ENCODE results near the gene DNER. TPM values are rescaled to one million over a fixed set of nuclear protein-coding genes. Genes with fewer than 3 reads are reported as not detected.

Gene DNER
- total and polyA plus RNA-seq, 2 of the 13 experiments (the other 11 are each of a cell fraction or from before 2014, with no cell fraction given): not detected

GRCh38 chr2:229330952-229331351 is 383.4 kb downstream of the DNER start (continued):
- TF ChIP-seq ARID4A (CRISPR knock-in tag; IDR thresholded peaks at IDR 0.05; ENCODE audit: borderline replicate concordance): no peak
- TF ChIP-seq, protein P1, sequence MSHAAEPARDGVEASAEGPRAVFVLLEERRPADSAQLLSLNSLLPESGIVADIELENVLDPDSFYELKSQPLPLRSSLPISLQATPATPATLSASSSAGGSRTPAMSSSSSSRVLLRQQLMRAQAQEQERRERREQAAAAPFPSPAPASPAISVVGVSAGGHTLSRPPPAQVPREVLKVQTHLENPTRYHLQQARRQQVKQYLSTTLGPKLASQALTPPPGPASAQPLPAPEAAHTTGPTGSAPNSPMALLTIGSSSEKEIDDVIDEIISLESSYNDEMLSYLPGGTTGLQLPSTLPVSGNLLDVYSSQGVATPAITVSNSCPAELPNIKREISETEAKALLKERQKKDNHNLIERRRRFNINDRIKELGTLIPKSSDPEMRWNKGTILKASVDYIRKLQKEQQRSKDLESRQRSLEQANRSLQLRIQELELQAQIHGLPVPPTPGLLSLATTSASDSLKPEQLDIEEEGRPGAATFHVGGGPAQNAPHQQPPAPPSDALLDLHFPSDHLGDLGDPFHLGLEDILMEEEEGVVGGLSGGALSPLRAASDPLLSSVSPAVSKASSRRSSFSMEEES (CRISPR knock-in tag; IDR thresholded peaks at IDR 0.05): no peak
- no peak for TF ChIP-seq SIN3B (IDR thresholded peaks at IDR 0.05; ENCODE audit: low read length)
- no peak for TF ChIP-seq ZNF329 (CRISPR knock-in tag; IDR thresholded peaks at IDR 0.05; ENCODE audit: low read depth)
- TF ChIP-seq, protein P2, sequence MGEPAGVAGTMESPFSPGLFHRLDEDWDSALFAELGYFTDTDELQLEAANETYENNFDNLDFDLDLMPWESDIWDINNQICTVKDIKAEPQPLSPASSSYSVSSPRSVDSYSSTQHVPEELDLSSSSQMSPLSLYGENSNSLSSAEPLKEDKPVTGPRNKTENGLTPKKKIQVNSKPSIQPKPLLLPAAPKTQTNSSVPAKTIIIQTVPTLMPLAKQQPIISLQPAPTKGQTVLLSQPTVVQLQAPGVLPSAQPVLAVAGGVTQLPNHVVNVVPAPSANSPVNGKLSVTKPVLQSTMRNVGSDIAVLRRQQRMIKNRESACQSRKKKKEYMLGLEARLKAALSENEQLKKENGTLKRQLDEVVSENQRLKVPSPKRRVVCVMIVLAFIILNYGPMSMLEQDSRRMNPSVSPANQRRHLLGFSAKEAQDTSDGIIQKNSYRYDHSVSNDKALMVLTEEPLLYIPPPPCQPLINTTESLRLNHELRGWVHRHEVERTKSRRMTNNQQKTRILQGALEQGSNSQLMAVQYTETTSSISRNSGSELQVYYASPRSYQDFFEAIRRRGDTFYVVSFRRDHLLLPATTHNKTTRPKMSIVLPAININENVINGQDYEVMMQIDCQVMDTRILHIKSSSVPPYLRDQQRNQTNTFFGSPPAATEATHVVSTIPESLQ (CRISPR knock-in tag; conservative IDR thresholded peaks at IDR 0.05): no peak

Data from HepG2 (cell line).